Frontal cortex (tissue), 4 donors: ENCODE data around the gene UBE3B. TPM values are rescaled to one million over a fixed set of nuclear protein-coding genes. Genes with fewer than 3 reads are reported as not detected.

Experiments used
- DNase-seq, 2 donors: peaks; one replicate each; pipeline ENCODE4 v3.0.0; 2012; ENCODE audit warnings: low spot score in 2 of 2
- FAIRE-seq: peaks from 2 replicates; lab custom pipeline; 2012; peaks lifted over from hg19 to GRCh38; lab: Jason Lieb, UNC
- total RNA-seq: library from RNA; depleted of rRNA; stranded (reverse); fragments of >200 nt; gene quantifications from one replicate; pipeline ENCODE4 v1.2.3, GENCODE V29; 2014
- donor health status: control.
- donor health status: control.
- donor health status: control.

Gene UBE3B
- total RNA-seq, 1 donor from 2014 or later, result 15.5 TPM

DNA sequence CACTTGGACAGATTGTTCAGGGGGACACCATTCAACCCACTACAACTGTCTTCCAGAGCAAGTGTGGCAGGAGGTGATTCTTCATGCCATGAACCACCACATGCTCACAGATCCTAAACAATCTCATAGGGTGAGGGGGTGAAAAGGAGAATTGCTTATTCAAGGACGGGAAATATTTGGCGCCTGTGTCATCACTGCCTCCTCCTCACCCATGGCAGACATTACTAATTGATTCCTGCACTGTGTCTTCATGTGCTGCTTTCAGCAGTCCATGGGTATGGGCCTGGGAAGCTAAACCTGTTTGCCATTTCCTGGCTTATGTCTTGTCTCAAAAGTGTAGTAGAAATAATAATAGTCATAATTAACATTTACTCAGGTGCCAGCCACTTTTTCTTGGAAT lies 64.6 kb downstream of the UBE3B start:
- FAIRE-seq, result no peak
- no peak for DNase-seq

- FAIRE-seq (no peak), DNase-seq (no peak)
These were observed 65.4 kb downstream of the UBE3B start for GRCh38 chr12:109542876-109543275.

DNA sequence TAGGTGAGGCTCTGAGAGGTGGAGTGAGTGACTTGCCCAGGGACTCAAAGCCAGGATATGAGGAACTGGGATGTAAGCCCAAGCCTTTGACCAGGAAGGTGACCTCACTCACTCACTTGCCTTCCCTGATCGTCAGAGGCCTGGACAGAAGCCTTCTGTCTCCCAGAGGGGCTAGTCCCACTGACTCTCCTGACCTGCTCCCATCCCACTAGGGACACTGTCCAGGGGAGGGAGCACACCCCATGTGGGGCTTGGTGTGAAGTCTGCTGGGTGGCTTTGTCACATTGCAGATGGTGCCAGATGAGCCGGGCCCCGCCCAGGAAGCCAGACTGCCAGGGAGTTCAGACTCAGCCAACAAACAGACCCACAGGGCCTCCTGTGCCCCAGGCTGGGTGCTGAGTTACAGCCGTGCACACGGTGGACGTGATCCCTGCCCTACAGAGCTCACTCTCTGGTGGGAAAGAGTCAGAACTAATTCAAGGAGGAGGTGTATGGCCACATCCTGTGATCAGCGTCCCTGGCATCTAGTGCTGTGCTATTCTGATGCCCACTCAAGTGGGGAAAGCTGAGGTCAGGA lies 67.6 kb downstream of the UBE3B start:
- no peak for FAIRE-seq
- DNase-seq, result no peak

DNA sequence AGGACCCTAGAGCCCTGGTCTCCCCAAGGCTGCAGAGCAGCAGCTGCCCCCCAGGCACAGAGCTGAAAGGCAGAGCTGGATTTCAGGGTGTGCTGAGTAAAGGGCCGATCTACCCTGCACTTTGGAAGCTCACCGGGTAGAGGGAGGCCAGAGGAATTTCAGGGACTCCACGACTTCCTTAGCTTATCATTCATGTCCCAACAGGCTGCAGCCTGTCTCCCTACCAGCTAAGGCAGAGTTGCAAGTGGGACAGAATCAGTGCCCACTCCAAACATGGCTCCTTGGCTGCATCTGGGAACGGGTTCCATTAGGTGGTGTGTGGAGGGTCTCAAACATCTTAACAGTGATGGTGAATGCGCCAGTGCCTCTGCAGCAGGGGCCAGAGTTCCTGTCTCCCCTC lies 68.4 kb downstream of the UBE3B start:
- FAIRE-seq (no peak), DNase-seq (no peak)

DNA sequence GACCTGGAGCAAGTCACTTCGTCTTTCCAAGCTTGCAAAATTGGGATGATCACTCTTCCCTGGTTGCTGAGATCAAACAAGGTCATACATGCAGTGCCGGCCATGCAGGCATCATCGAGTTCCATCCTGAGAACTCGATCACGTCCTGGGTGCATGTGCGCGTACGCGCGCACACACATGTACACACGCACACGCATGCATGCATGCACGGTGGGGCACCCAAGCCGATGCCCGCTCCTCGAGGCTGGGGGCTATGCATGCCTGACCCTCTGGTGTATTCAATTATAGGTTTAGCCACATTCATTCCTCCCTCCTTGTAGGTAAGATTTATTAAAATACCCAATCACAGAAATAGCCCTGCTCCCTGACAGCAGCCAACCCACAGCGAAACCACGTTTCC lies 69.9 kb downstream of the UBE3B start:
- FAIRE-seq (no peak), DNase-seq (no peak)

DNA sequence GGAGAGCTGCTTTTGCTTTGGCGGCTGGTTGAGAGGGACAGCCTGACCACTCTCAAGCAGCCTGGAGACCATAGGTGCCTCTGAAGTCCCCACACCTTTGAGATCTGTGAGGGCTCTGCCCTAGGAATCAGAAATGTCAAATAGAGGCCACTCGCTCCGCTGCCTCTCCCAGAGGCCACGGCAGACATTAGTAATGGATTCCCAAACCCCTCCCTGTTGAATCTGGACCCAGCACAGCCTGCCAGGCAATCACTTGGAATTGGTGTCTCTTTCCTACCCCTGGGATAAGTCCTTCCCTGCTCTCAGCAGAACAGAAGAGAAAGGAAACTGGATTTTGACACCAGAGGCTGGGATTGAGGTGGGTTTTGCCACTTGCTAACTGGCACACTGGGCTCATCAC lies 70.8 kb downstream of the UBE3B start:
- FAIRE-seq (no peak), DNase-seq (no peak)

- FAIRE-seq, result no peak
- no peak for DNase-seq
These were observed 72.3 kb downstream of the UBE3B start for GRCh38 chr12:109549613-109550270.

GRCh38 chr12:109550281-109550680 lies 72.8 kb downstream of the UBE3B start:
- FAIRE-seq (no peak), DNase-seq (no peak)

DNA sequence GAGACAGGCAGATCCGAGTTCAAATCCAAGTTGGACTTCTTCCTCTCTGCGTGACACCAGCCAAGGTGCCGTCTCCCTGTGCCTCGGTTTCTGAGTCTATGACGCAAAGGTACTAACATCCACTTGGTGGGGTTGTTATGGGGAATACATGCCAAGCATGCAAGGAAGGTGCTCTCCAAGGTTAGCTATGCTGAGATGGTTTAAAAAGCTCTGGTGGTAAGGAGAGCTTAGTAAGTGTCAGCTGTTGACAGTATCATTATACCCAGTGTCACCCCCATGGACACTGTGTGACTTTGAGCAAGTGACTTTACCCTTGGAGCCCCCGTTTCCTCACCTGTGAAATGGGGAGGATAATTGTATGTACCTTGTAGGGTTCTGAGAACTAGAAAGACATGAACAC lies 73.7 kb downstream of the UBE3B start:
- no peak for FAIRE-seq
- no peak for DNase-seq

- FAIRE-seq, result no peak
- DNase-seq, result no peak
These were observed 75.5 kb downstream of the UBE3B start for GRCh38 chr12:109552971-109553370.

DNA sequence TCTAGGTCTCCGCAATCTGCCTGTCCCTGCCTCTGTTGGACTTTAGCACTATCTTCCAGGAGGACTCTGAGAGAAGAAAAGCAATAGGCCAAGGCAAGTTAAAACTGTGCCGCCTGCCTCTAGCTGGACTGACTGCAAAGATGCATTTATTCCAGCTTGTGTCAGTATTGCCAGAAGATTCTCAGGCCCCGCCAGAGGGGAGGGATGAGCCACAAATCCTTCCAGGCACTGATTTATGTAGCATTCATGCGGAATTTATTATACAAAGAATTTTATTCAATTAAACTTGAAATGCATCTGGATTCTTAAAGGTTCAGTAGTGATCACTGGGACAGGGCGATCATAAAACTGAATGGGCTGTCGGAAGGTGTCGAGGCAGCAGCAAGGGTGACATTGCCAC lies 76.0 kb downstream of the UBE3B start:
- no peak for FAIRE-seq
- no peak for DNase-seq

- FAIRE-seq, result no peak
- no peak for DNase-seq
These were observed 76.6 kb downstream of the UBE3B start for GRCh38 chr12:109553906-109554500.

DNA sequence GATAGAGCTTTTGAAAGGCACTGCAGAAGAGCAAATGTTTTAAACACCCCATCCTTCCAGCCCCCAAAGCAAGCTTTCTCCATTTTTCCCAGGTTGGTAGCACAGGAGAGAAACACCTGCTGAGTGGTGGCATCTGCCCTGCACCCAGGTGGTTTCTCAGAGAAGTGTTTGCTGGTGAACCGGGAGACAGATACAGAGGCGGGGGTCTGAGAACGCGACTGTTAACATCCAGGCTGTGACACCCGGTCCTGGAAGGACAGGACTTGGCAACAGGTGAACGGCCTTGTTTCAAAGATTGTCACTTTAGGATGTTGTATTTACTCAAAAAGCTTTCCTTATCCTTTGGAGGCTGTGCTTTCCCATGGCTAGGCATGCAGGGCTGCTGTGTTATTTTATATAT lies 77.3 kb downstream of the UBE3B start:
- DNase-seq (no peak), FAIRE-seq (no peak)

- DNase-seq, result no peak
- FAIRE-seq, result no peak
These were observed 78.2 kb downstream of the UBE3B start for GRCh38 chr12:109555431-109556315.

GRCh38 chr12:109557200-109557599 lies 79.8 kb downstream of the UBE3B start:
- DNase-seq (no peak), FAIRE-seq (no peak)

DNA sequence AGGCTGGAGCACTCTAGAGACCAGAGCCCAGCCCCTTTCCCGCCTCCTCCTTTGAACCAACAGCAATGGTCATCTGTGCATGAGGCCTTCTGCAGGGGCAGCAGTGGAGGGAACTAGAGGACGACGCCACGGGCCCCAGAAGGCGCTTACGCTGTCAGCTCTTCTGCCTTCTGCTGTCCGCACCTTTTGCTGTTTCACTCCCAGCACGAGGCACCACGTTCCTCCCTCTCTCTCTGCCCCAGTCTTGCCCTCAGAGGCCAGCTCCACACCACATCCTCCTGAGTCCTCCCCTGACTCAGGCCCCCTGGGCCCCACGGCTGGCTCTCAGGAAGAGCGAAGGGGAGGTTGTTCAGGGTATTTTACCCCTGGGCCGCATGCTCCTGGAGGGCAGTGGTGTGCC lies 80.4 kb downstream of the UBE3B start:
- no peak for FAIRE-seq
- no peak for DNase-seq

DNA sequence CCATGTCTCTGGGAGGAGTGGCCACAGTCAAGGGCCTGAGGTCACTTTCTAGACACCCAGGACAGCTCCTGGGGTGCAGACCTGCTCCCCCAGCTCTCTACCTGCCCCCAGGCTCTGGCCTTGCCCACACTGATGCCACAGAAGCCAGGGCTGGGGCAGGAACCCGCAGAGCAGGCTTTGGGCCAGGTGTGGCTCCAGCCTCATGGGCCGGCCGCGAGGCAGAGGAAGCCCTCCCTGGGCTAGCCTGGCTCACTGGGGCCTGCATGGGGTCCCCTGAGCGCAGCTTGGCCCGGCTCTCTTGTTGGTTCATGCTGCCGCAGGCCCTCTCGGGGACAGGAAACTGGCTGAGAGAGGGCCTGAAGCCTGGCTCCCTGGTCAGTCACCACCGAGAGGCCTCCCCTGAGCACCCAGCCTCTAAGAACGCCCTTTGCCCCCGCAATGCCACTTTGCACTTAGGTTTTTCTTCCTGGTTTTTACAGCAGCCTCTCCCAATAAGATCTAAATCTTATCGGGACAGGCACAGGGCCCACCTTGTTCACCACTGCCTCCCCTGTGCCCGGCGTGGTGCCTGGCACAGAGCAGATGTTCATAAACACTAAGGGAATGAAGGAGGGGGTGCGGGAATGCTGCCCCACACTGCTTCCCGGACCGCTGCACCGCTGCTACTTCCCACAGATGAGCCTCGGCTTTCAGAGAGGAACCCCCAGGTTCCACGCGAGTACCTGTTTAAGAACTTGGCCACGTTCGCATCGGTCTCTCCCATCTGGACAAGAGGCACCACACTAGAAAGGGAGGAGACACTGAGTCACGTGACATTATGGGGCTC lies 81.2 kb downstream of the UBE3B start:
- FAIRE-seq, result no peak
- no peak for DNase-seq

DNA sequence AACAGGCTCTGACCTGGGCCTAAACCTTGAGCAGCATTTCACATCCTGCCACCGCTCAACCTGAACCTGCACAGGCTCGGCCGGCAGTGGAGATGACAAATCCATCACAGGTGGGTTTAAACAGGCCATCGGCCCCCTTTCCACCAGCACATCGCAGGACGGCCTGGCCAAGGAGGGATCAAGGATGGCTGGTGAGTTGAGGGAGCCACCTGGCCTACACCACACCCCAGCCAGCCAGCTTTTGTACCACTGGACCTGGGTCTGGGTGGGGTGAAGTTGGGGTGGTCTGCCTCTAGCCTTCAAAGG lies 81.7 kb downstream of the UBE3B start:
- no peak for FAIRE-seq

DNA sequence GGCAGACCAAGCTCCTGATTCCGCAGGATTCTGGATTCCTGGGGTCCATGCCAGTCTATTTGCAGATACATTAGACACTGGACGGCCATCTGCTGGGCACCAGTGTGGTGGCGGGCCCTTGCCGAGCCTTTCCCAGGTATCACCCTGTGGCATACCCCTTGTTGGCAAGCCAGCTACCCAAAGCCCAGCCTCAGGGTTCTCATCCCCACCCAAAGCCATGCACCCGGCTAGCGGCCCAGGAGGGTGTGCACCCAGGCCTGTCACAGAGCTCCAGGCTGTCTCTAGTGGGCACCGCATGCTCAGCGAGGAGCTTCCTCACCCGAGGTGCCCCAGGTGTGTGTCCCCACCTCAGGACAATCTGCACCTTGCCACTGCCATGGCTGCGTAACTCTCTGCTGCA lies 82.2 kb downstream of the UBE3B start:
- FAIRE-seq (no peak), DNase-seq (no peak)

More for the DNA sequence above, 81.7 kb downstream of the UBE3B start:
- no peak for DNase-seq
